ENCODE measurements around the gene RGS13.

DNA sequence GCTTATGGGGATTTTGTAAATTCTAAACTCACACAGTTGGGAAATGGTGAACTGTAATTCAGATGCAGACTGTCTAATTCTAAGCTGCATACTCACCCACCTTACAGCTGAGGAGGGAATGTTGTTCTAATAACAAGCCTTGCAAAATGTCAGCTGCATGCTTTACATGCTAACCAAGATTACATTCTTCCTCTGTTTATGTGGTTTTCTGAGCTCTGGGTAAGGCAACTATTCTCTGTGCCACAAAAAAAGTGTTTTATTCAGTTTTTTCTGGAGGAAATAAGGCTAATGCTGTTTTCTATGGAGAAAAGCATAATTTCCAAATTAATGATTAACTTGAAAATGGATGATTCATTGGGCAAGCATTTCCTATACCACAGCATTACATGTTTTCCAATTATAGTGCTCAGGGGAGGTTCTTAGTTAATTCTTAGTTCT, 64.9 kb downstream of the RGS13 start:
- TF ChIP-seq CTCF (IDR thresholded peaks at IDR 0.05 in 2 of 3, conservative IDR thresholded peaks at IDR 0.05 in 1 of 3; ENCODE audit: control insufficient read depth in 2 of 3, extremely low read depth in 1 of 3, insufficient read depth in 1 of 3, low read depth in 3 of 3, low read length in 3 of 3) (no peak), POLR2A (IDR thresholded peaks at IDR 0.05; ENCODE audit: low read depth, low read length) (no peak), PBX3 (IDR thresholded peaks at IDR 0.05; ENCODE audit: insufficient replicate concordance, low read depth, low read length) (no peak), EGR1 (IDR thresholded peaks at IDR 0.05; ENCODE audit: borderline replicate concordance in 1 of 2, low read depth in 2 of 2, low read length in 2 of 2) (no peak), CHD2 (IDR thresholded peaks at IDR 0.05; ENCODE audit: borderline replicate concordance, low read depth, low read length) (no peak), BHLHE40 (IDR thresholded peaks at IDR 0.05; ENCODE audit: borderline replicate concordance in 1 of 2, low read depth in 2 of 2, low read length in 1 of 2) (no peak), TAF1 (IDR thresholded peaks at IDR 0.05; ENCODE audit: borderline replicate concordance, low read depth, low read length) (no peak), HDGF (IDR thresholded peaks at IDR 0.05) (no peak), MXI1 (IDR thresholded peaks at IDR 0.05; ENCODE audit: low read depth, low read length) (no peak), POLR2AphosphoS5 (IDR thresholded peaks at IDR 0.05; ENCODE audit: low read length) (no peak), MTA3 (IDR thresholded peaks at IDR 0.05; ENCODE audit: borderline replicate concordance, low read length) (no peak)
